Measurements from ENCODE around the gene NKAIN2.

- TF ChIP-seq CTCF (conservative IDR thresholded peaks at IDR 0.05) (no peak), ZFX (IDR thresholded peaks at IDR 0.05) (no peak)
These were observed 191.4 kb downstream of the NKAIN2 start for GRCh38 chr6:123994891-123995635.

Measured in C4-2B (cell line).